H9 (cell line): ENCODE results near the gene DCDC1. TPM values are rescaled to one million over a fixed set of nuclear protein-coding genes. Genes with fewer than 3 reads are reported as not detected.
A peak's percentile ranks its signal among the peaks of the same experiment; 100 is the strongest.
"Not testable (repeated sequence)": the region's sequence is repeated elsewhere in the genome, so short reads cannot be mapped to it uniquely, and the experiment has no call there.

ENCODE experiments used
- DNase-seq: peaks from one replicate; pipeline ENCODE4 v3.0.0-alpha.2; 2017
- H2AFZ ChIP-seq: one replicate; pipeline ENCODE4 v1.6.1; 2013; ENCODE audit warnings: mild to moderate bottlenecking, low read length, control low read depth, moderate library complexity
- H2AK5ac ChIP-seq: 2 replicates; pipeline ENCODE4 v1.6.1; 2013; ENCODE audit warnings: low read length, control low read depth, mixed read lengths; ENCODE audit not compliant: insufficient read length
- H2BK120ac ChIP-seq: one replicate; pipeline ENCODE4 v1.6.1; 2013; ENCODE audit warnings: low read depth, mild to moderate bottlenecking, low read length, control low read depth, inconsistent platforms; ENCODE audit not compliant: poor library complexity, severe bottlenecking
- H2BK12ac ChIP-seq: 2 replicates; pipeline ENCODE4 v1.6.1; 2013; ENCODE audit warnings: low read length, control low read depth, mixed read lengths, low read depth; ENCODE audit not compliant: insufficient read length
- H2BK15ac ChIP-seq: 2 replicates; pipeline ENCODE4 v1.6.1; 2013; ENCODE audit warnings: low read depth, low read length, control low read depth
- H2BK20ac ChIP-seq: one replicate; pipeline ENCODE4 v1.6.1; 2013; ENCODE audit warnings: low read depth, mild to moderate bottlenecking, low read length, control low read depth, inconsistent platforms; ENCODE audit not compliant: poor library complexity, severe bottlenecking
- H2BK5ac ChIP-seq: 2 replicates; pipeline ENCODE4 v1.6.1; 2013; ENCODE audit warnings: low read length, control low read depth, mixed read lengths; ENCODE audit not compliant: insufficient read length
- H3K14ac ChIP-seq: 2 replicates; pipeline ENCODE4 v1.6.1; 2013; ENCODE audit warnings: low read length, control low read depth; ENCODE audit not compliant: insufficient read depth
- H3K18ac ChIP-seq: 2 replicates; pipeline ENCODE4 v1.6.1; 2013; ENCODE audit warnings: low read depth, mild to moderate bottlenecking, mixed read lengths, low read length, control low read depth; ENCODE audit not compliant: insufficient read length
- H3K23ac ChIP-seq: 2 replicates; pipeline ENCODE4 v1.6.1; 2013; ENCODE audit warnings: low read length, control low read depth, mixed read lengths, low read depth; ENCODE audit not compliant: insufficient read length
- H3K23me2 ChIP-seq: 2 replicates; pipeline ENCODE4 v1.6.1; 2013; ENCODE audit warnings: low read depth, mild to moderate bottlenecking, mixed read lengths, low read length, control low read depth; ENCODE audit not compliant: insufficient read length, poor library complexity, severe bottlenecking
- H3K27ac ChIP-seq: 2 replicates; pipeline ENCODE4 v1.5.1; 2013; ENCODE audit warnings: low read length, control low read depth, mixed read lengths, low read depth; ENCODE audit not compliant: insufficient read length
- H3K27me3 ChIP-seq: 2 replicates; pipeline ENCODE4 v1.6.1; 2013; ENCODE audit warnings: low read length, control low read depth, inconsistent platforms; ENCODE audit not compliant: insufficient read depth
- H3K4ac ChIP-seq: 2 replicates; pipeline ENCODE4 v1.6.1; 2013; ENCODE audit warnings: low read depth, mild to moderate bottlenecking, control low read depth, inconsistent platforms, low read length, moderate library complexity
- H3K4me1 ChIP-seq: 2 replicates; pipeline ENCODE4 v1.6.1; 2013; ENCODE audit warnings: low read length, control low read depth, inconsistent platforms; ENCODE audit not compliant: insufficient read depth
- H3K4me2 ChIP-seq: 2 replicates; pipeline ENCODE4 v1.6.1; 2013; ENCODE audit warnings: low read length, control low read depth, mixed read lengths; ENCODE audit not compliant: insufficient read length, insufficient read depth
- H3K56ac ChIP-seq: 2 replicates; pipeline ENCODE4 v1.6.1; 2013; ENCODE audit warnings: low read depth, mild to moderate bottlenecking, mixed read lengths, low read length, control low read depth; ENCODE audit not compliant: insufficient read length
- H3K79me1 ChIP-seq: 2 replicates; pipeline ENCODE4 v1.6.1; 2013; ENCODE audit warnings: low read depth, mild to moderate bottlenecking, moderate library complexity, low read length, control low read depth, inconsistent platforms; ENCODE audit not compliant: insufficient read depth, poor library complexity, severe bottlenecking
- H3K79me2 ChIP-seq: 2 replicates; pipeline ENCODE4 v1.6.1; 2013; ENCODE audit warnings: low read length, control low read depth, inconsistent platforms; ENCODE audit not compliant: insufficient read depth
- H3K9ac ChIP-seq: 2 replicates; pipeline ENCODE4 v1.6.1; 2013; ENCODE audit warnings: low read length, control low read depth, mixed read lengths; ENCODE audit not compliant: insufficient read length; ENCODE audit errors: extremely low read depth
- H3K9me3 ChIP-seq: one replicate; pipeline ENCODE4 v1.6.1; 2013; ENCODE audit warnings: low read depth, low read length, inconsistent platforms; ENCODE audit not compliant: control insufficient read depth
- H3T11ph ChIP-seq: one replicate; pipeline ENCODE4 v1.6.1; 2013; ENCODE audit warnings: mild to moderate bottlenecking, low read length, control low read depth, inconsistent platforms
- H4K20me1 ChIP-seq: one replicate; pipeline ENCODE4 v1.6.1; 2013; ENCODE audit not compliant: control insufficient read depth, insufficient read length, insufficient read depth
- H4K5ac ChIP-seq: 2 replicates; pipeline ENCODE4 v1.6.1; 2013; ENCODE audit warnings: low read depth, mild to moderate bottlenecking, mixed read lengths, low read length, control low read depth; ENCODE audit not compliant: insufficient read length
- H4K8ac ChIP-seq: replicated peaks from 2 replicates; pipeline ENCODE4 v1.6.1; 2013; ENCODE audit warnings: low read length, control low read depth, mixed read lengths, low read depth; ENCODE audit not compliant: insufficient read length
- H4K91ac ChIP-seq: 2 replicates; pipeline ENCODE4 v1.6.1; 2013; ENCODE audit warnings: low read depth, mild to moderate bottlenecking, moderate library complexity, mixed read lengths, low read length, control low read depth; ENCODE audit not compliant: insufficient read length
- H3K27ac Mint-ChIP-seq, 3 experiments: 2 replicates in 2 of 3; 3 replicates in 1 of 3; pipeline ENCODE4 v1.8.0; 2020 to 2021; ENCODE audit warnings: mixed read lengths in 3 of 3, mild to moderate bottlenecking in 1 of 3, moderate library complexity in 1 of 3
- H3K27me3 Mint-ChIP-seq: 2 replicates; pipeline ENCODE4 v1.8.0; 2021; ENCODE audit warnings: low read depth, mild to moderate bottlenecking, moderate library complexity, mixed read lengths
- H3K36me3 Mint-ChIP-seq, 3 experiments: 2 replicates in 2 of 3; 3 replicates in 1 of 3; pipeline ENCODE4 v1.8.0; 2020 to 2021; ENCODE audit warnings: low read depth in 3 of 3, mixed read lengths in 3 of 3; ENCODE audit not compliant: insufficient read depth in 1 of 3
- H3K4me1 Mint-ChIP-seq, 2 experiments: 2 replicates each; pipeline ENCODE4 v1.8.0; 2020; ENCODE audit warnings: mixed read lengths in 2 of 2
- H3K4me3 Mint-ChIP-seq, 2 experiments: 2 replicates in 1 of 2; 3 replicates in 1 of 2; pipeline ENCODE4 v1.8.0; 2020 to 2021; ENCODE audit warnings: mild to moderate bottlenecking in 2 of 2, mixed read lengths in 2 of 2, moderate library complexity in 1 of 2
- H3K9me3 Mint-ChIP-seq, 2 experiments: 2 replicates in 1 of 2; 3 replicates in 1 of 2; pipeline ENCODE4 v1.8.0; 2020; ENCODE audit warnings: mild to moderate bottlenecking in 2 of 2, mixed read lengths in 2 of 2, moderate library complexity in 1 of 2
- CTCF ChIP-seq: fragments of 200-600 bp; sonication (generic); conservative IDR thresholded peaks from 3 replicates; pipeline ENCODE4 v1.8.0; 2021; ENCODE audit warnings: antibody characterized with exemption, mild to moderate bottlenecking
- WGBS: extraction: QIAGEN DNeasy Blood & Tissue Kit; methylation state at CpG from one replicate; pipeline ENCODE4 v1.1.7; 2013; ENCODE audit warnings: missing lambda C conversion rate, low lambda C conversion rate, mixed read lengths; ENCODE audit not compliant: insufficient read length; ENCODE audit errors: extremely low coverage; 5-methylcytosine and 5-hydroxymethylcytosine counted together
- total RNA-seq: library from RNA; stranded (reverse); gene quantifications from 2 replicates; pipeline ENCODE4 v1.2.1, GENCODE V29; 2021

The DCDC1 gene
- total RNA-seq, 1 experiment from 2014 or later, result 0.09 TPM

DNA sequence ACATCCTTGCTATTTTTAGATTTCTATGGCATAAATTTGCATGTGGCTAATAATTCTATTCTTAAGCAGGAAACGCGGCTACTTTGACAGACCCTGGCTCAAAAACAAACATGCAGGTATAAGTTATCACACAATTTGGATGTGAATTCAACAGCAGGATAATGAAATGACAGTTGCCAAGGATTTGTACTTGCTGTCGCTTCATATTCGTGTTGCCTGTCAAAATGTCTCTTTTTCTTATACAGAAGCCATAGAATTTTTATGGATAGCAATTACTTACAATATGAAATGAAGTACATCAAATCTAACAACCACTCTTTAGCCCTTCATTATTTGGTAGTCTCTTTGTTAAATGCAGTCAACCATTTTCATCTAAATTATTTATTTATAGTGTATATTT is 46.4 kb downstream of the DCDC1 start:
- Histone ChIP-seq H4K5ac (no peak overlapping the region), H3K9ac (no peak overlapping the region), H4K8ac (no peak overlapping the region), H3K4me2 (no peak overlapping the region), H3K56ac (no peak overlapping the region), H2BK20ac (no peak overlapping the region), H3K23ac (no peak overlapping the region), H2BK15ac (no peak overlapping the region), H3T11ph (no peak overlapping the region), H3K4me1 (no peaks in the 10 kb centered on the region), H2BK120ac (no peak overlapping the region), H3K79me2 (no peaks in the 10 kb centered on the region), H3K14ac (no peak overlapping the region), H3K18ac (no peak overlapping the region), H3K23me2 (no peaks in the 10 kb centered on the region), H3K9me3 (no peaks in the 10 kb centered on the region), H2AFZ (no peak overlapping the region), H2AK5ac (no peak overlapping the region), H2BK5ac (no peak overlapping the region), H3K4ac (no peak overlapping the region), H2BK12ac (no peak overlapping the region), H4K91ac (no peak overlapping the region), H3K27ac (no peak overlapping the region), H3K79me1 (no peaks in the 10 kb centered on the region), H3K27me3 (no peaks in the 10 kb centered on the region), H4K20me1 (no peaks in the 10 kb centered on the region)
- TF ChIP-seq CTCF, result no peak
- peaks cover 0 to 13% (median 2%) of the 10 kb centered on the region in 3 experiments; a peak in 3 of 7 replicates for H3K36me3 Mint-ChIP-seq
- no CpG with 5 or more reads among the region's 4 CpGs for WGBS
- H3K4me3 Mint-ChIP-seq, result no peak overlapping the region
- H3K27me3 Mint-ChIP-seq, result no peaks in the 10 kb centered on the region
- no peak overlapping the region for H3K27ac Mint-ChIP-seq
- DNase-seq, result no peak
- peaks cover 3 to 4% of the 10 kb centered on the region in 2 experiments; a peak in 2 of 4 replicates for H3K4me1 Mint-ChIP-seq
- H3K9me3 Mint-ChIP-seq, result peaks cover 0 to 8% of the 10 kb centered on the region in 2 experiments; a peak in 2 of 5 replicates

DNA sequence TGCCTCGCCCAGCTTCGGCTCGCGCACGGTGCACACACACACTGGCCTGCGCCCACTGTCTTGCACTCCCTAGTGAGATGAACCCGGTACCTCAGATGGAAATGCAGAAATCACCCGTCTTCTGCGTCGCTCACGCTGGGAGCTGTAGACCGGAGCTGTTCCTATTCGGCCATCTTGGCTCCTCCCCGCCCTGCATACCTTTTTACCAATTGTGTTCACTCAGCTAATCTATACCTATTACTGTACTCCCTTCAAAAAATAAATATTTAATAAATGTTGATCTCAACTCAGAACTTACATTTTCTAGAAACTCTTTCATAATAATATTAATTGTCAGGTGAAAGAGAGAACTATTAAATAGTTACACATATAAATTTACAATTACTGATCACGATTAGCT is 48.0 kb downstream of the DCDC1 start:
- not testable (repeated sequence) for H3K23me2 ChIP-seq, H3K18ac ChIP-seq, H3K4me1 Mint-ChIP-seq, H3K79me1 ChIP-seq, H2AFZ ChIP-seq, H3K4me3 Mint-ChIP-seq, DNase-seq, H3K27me3 ChIP-seq, H2AK5ac ChIP-seq, H3K14ac ChIP-seq, H4K91ac ChIP-seq, H2BK15ac ChIP-seq, H3K4ac ChIP-seq, H3K79me2 ChIP-seq, H3K56ac ChIP-seq, H2BK5ac ChIP-seq, H2BK20ac ChIP-seq, H3K27ac ChIP-seq, H4K8ac ChIP-seq, H3K27me3 Mint-ChIP-seq, H3T11ph ChIP-seq, H2BK12ac ChIP-seq, H3K4me1 ChIP-seq, H3K9me3 ChIP-seq, H3K9ac ChIP-seq, H2BK120ac ChIP-seq, H3K9me3 Mint-ChIP-seq, H4K20me1 ChIP-seq, H3K23ac ChIP-seq, H3K4me2 ChIP-seq
- peak overlapping the region; percentile 78 for H4K5ac ChIP-seq
- Mint-ChIP-seq H3K27ac (peak overlapping the region in 1 of 3 experiments; percentile 55; a peak in 1 of 7 replicates), H3K36me3 (peaks cover 0 to 13% (median 2%) of the 10 kb centered on the region in 3 experiments; a peak in 3 of 7 replicates)
- no CpG with 5 or more reads among the region's 15 CpGs for WGBS
